ENCODE results near the gene NKX1-1. TPM values are rescaled to one million over a fixed set of nuclear protein-coding genes. Genes with fewer than 3 reads are reported as not detected.

NKX1-1 gene
- polyA plus RNA-seq, 1 donor (not counting 4 experiments of a cell fraction or from before 2014, with no cell fraction given) = not detected

DNA sequence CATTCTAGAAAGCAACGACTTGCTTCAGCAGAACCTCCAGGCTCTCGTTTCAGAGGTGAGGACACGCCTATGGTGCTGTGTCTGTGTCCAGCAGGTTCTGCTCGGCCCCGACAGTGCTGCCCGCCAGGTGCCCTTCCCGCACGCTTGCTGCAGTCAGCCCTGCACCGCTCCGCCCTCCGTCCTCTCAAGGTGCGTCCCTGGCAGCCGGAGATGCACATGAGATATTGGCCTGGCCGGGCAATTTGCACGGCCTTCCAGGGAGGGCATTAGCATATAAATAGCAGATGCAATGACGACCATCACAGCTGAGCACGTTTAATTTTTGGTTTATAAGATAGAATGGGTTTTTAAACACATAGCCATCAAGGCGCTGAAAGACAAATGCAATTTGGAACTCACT is 44.8 kb downstream of the NKX1-1 start:
- H3K27ac ChIP-seq (ENCODE audit: control insufficient read depth, insufficient read depth, low read length) = no peak overlapping the region
- H3K4me1 ChIP-seq (ENCODE audit: control insufficient read depth, extremely low read depth, insufficient read depth, low read length) = peaks cover 7% of the 10 kb centered on the region
- peaks cover 7 to 13% of the 10 kb centered on the region in 2 experiments for H3K36me3 ChIP-seq (ENCODE audit: control insufficient read depth in 2 of 2, extremely low read depth in 1 of 2, insufficient read depth in 2 of 2, low read length in 2 of 2)
- no peak overlapping the region for H3K4me3 ChIP-seq (ENCODE audit: control insufficient read depth in 2 of 3, extremely low read depth in 1 of 3, insufficient read depth in 2 of 3, low read depth in 1 of 3, low read length in 3 of 3)
- H3K9me3 ChIP-seq (ENCODE audit: control insufficient read depth, low read depth, low read length) = no peaks in the 10 kb centered on the region
- no peaks in the 10 kb centered on the region for H3K27me3 ChIP-seq (ENCODE audit: control insufficient read depth, extremely low read depth, insufficient read depth, low read length)
- no peak overlapping the region for H3K4me2 ChIP-seq (ENCODE audit: control insufficient read depth, extremely low read depth, insufficient read depth, low read depth, low read length)
- no peak overlapping the region for H2AFZ ChIP-seq (ENCODE audit: control insufficient read depth, low read length)
- H3K9me1 ChIP-seq (ENCODE audit: control insufficient read depth, extremely low read depth, insufficient read depth, low read length) = no peaks in the 10 kb centered on the region
- DNase-seq (ENCODE audit: low read depth, low spot score) (no peak), FAIRE-seq (no peak)
- no peaks in the 10 kb centered on the region for H4K20me1 ChIP-seq (ENCODE audit: control insufficient read depth, extremely low read depth, insufficient read depth, low read length)
- dilution Hi-C loops (cut with MboI; ENCODE audit: extremely low pct_ligation_motif_present, low sequenced_read_pairs) = no loop called here
- H3K9ac ChIP-seq (ENCODE audit: control insufficient read depth, extremely low read depth, insufficient read depth, low read length) = no peak overlapping the region
- TF ChIP-seq EZH2 (IDR thresholded peaks at IDR 0.05; ENCODE audit: low read length) = no peak
- TF ChIP-seq, protein P1, sequence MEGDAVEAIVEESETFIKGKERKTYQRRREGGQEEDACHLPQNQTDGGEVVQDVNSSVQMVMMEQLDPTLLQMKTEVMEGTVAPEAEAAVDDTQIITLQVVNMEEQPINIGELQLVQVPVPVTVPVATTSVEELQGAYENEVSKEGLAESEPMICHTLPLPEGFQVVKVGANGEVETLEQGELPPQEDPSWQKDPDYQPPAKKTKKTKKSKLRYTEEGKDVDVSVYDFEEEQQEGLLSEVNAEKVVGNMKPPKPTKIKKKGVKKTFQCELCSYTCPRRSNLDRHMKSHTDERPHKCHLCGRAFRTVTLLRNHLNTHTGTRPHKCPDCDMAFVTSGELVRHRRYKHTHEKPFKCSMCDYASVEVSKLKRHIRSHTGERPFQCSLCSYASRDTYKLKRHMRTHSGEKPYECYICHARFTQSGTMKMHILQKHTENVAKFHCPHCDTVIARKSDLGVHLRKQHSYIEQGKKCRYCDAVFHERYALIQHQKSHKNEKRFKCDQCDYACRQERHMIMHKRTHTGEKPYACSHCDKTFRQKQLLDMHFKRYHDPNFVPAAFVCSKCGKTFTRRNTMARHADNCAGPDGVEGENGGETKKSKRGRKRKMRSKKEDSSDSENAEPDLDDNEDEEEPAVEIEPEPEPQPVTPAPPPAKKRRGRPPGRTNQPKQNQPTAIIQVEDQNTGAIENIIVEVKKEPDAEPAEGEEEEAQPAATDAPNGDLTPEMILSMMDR (optimal IDR thresholded peaks at IDR 0.05 in 1 of 3, IDR thresholded peaks at IDR 0.05 in 1 of 3, conservative IDR thresholded peaks at IDR 0.05 in 1 of 3; ENCODE audit: extremely low read depth in 1 of 3, insufficient read depth in 2 of 3, low read length in 3 of 3) = no peak
- no peaks in the 10 kb centered on the region for H3K79me2 ChIP-seq (ENCODE audit: control insufficient read depth, insufficient read depth, low read length)

DNA sequence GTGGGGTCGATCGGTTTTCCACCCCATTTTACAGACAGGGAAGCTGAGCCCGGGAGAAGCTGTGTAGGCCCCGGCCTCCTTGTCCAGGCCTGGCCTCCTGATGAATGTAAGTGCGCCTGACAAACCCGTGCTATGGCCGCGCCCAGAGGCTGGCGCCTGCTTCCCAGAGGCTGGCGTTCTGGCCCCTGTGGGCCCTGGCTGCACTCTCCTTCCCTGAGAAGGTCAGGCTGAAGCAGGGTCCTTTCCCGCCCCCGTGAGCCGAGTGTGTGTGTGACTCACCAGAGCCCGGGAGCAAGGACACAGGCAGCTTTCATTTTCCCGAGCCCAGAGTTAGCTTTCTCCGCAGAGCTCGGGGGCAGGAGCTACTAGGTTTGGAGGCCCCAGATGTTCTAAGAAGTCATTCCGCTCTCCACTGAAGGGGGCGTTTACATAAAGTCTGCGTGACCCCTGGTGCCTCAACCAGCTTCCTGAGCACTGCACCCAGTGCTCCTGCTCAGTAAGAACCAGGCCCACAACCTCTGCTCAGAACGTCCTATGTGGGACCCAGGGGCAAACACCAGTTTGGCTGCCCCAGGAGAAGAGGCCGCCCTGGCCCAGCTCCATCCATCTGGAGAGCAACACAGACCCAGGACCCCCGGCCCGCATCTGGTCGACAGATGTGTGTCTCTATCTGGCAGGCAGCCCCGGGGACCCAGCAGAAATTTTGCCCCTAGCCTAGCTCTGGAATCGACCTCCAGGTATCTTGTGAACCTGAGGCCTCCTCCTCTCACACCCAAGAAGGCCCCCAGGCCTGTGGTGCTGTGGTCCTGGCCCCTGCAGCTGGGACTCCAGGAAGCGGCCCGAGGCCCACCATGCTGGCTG is 45.6 kb downstream of the NKX1-1 start:
- Histone ChIP-seq H3K36me3 (ENCODE audit: control insufficient read depth in 2 of 2, extremely low read depth in 1 of 2, insufficient read depth in 2 of 2, low read length in 2 of 2) (peaks cover 7 to 13% of the 10 kb centered on the region in 2 experiments), H3K27ac (ENCODE audit: control insufficient read depth, insufficient read depth, low read length) (no peak overlapping the region), H3K79me2 (ENCODE audit: control insufficient read depth, insufficient read depth, low read length) (no peaks in the 10 kb centered on the region), H3K27me3 (ENCODE audit: control insufficient read depth, extremely low read depth, insufficient read depth, low read length) (no peaks in the 10 kb centered on the region), H3K9me1 (ENCODE audit: control insufficient read depth, extremely low read depth, insufficient read depth, low read length) (no peaks in the 10 kb centered on the region), H3K4me3 (ENCODE audit: control insufficient read depth in 2 of 3, extremely low read depth in 1 of 3, insufficient read depth in 2 of 3, low read depth in 1 of 3, low read length in 3 of 3) (no peak overlapping the region), H4K20me1 (ENCODE audit: control insufficient read depth, extremely low read depth, insufficient read depth, low read length) (no peaks in the 10 kb centered on the region), H3K4me1 (ENCODE audit: control insufficient read depth, extremely low read depth, insufficient read depth, low read length) (peaks cover 7% of the 10 kb centered on the region), H2AFZ (ENCODE audit: control insufficient read depth, low read length) (no peak overlapping the region), H3K9ac (ENCODE audit: control insufficient read depth, extremely low read depth, insufficient read depth, low read length) (no peak overlapping the region), H3K9me3 (ENCODE audit: control insufficient read depth, low read depth, low read length) (no peaks in the 10 kb centered on the region), H3K4me2 (ENCODE audit: control insufficient read depth, extremely low read depth, insufficient read depth, low read depth, low read length) (no peak overlapping the region)
- no peak for TF ChIP-seq EZH2 (IDR thresholded peaks at IDR 0.05; ENCODE audit: low read length)
- TF ChIP-seq, protein P1 (optimal IDR thresholded peaks at IDR 0.05 in 1 of 3, IDR thresholded peaks at IDR 0.05 in 1 of 3, conservative IDR thresholded peaks at IDR 0.05 in 1 of 3; ENCODE audit: extremely low read depth in 1 of 3, insufficient read depth in 2 of 3, low read length in 3 of 3) = no peak
- FAIRE-seq (no peak), DNase-seq (ENCODE audit: low read depth, low spot score) (no peak)
- dilution Hi-C loops (cut with MboI; ENCODE audit: extremely low pct_ligation_motif_present, low sequenced_read_pairs) = no loop called here
